NB4 (cell line): ENCODE data around the gene ZDHHC7.

Experiments
- DNase-seq: peaks from one replicate; pipeline ENCODE4 v3.0.0; 2010; ENCODE audit warnings: low read depth
- H3K4me3 ChIP-seq: one replicate; pipeline ENCODE4 v1.5.1; 2011; ENCODE audit warnings: mild to moderate bottlenecking, low read depth, low read length, moderate library complexity
- CTCF ChIP-seq: IDR thresholded peaks from one replicate; pipeline ENCODE4 v1.5.1; 2012; ENCODE audit warnings: low read depth, low read length
- MAX ChIP-seq: IDR thresholded peaks from 2 replicates; pipeline ENCODE4 v1.6.1; 2011; ENCODE audit warnings: low read depth, low read length
- MYC ChIP-seq: IDR thresholded peaks from 2 replicates; pipeline ENCODE4 v1.6.1; 2011; ENCODE audit warnings: low read depth, low read length
- POLR2A ChIP-seq: IDR thresholded peaks from 2 replicates; pipeline ENCODE4 v1.6.1; 2011; ENCODE audit warnings: mild to moderate bottlenecking; ENCODE audit not compliant: insufficient read length; ENCODE audit errors: extremely low read depth

ZDHHC7 gene

GRCh38 chr16:84979516-84979915 lies 31.8 kb downstream of the ZDHHC7 start:
- no peak for DNase-seq
- TF ChIP-seq CTCF (no peak), POLR2A (no peak), MAX (no peak), MYC (no peak)
- no peak overlapping the region for H3K4me3 ChIP-seq

GRCh38 chr16:84976644-84977400 lies 34.5 kb downstream of the ZDHHC7 start:
- DNase-seq: no peak

GRCh38 chr16:84975522-84975921 lies 35.8 kb downstream of the ZDHHC7 start:
- no peak for TF ChIP-seq POLR2A
- TF ChIP-seq MYC: no peak
- TF ChIP-seq MAX: no peak
- no peak for TF ChIP-seq CTCF
- H3K4me3 ChIP-seq: no peak overlapping the region
- DNase-seq: no peak

More at GRCh38 chr16:84976644-84977400, 34.5 kb downstream of the ZDHHC7 start:
- TF ChIP-seq POLR2A (no peak), CTCF (no peak), MAX (no peak)
- no peak overlapping the region for H3K4me3 ChIP-seq

- TF ChIP-seq POLR2A (no peak), MYC (no peak), CTCF (no peak), MAX (no peak)
- no peak for DNase-seq
- H3K4me3 ChIP-seq: no peak overlapping the region
These were observed 36.3 kb downstream of the ZDHHC7 start for GRCh38 chr16:84975066-84975465.

GRCh38 chr16:84973776-84974523 lies 37.4 kb downstream of the ZDHHC7 start:
- DNase-seq: no peak
- no peak for TF ChIP-seq MAX
- TF ChIP-seq MYC: no peak
- no peak for TF ChIP-seq CTCF
- TF ChIP-seq POLR2A: no peak
- H3K4me3 ChIP-seq: no peak overlapping the region
